Measurements from ENCODE around the gene DPP6.

The DPP6 gene

GRCh38 chr7:154902600-154903082 lies 850.4 kb downstream of the DPP6 start:
- DNase-seq: no peak

GRCh38 chr7:154903083-154903731 lies 851.0 kb downstream of the DPP6 start:
- DNase-seq: no peak

GRCh38 chr7:154905146-154905545 lies 852.9 kb downstream of the DPP6 start:
- no peak for DNase-seq

DNA sequence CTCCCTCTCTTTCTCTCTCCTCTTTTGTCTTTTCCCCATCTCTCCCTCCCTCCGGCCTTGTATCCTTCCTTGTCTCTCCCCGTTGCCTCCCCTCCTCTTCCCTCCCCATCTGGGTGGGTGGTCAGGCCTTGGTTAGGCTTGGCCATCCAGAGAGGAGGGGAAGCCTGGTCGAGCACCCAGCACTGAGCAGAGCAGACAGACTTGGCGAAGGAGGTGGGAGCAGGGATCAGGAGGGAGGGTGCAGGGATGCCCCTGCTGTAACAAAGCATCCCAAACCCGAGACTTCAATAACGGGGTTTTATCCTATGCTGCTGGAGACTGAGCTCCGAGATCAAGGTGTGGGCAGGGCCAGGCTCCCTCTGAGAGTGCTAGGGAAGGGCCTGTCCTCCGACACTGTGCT lies 853.4 kb downstream of the DPP6 start:
- no peak for DNase-seq

- no peak for DNase-seq
These were observed 854.0 kb downstream of the DPP6 start for GRCh38 chr7:154906201-154906600.

DNA sequence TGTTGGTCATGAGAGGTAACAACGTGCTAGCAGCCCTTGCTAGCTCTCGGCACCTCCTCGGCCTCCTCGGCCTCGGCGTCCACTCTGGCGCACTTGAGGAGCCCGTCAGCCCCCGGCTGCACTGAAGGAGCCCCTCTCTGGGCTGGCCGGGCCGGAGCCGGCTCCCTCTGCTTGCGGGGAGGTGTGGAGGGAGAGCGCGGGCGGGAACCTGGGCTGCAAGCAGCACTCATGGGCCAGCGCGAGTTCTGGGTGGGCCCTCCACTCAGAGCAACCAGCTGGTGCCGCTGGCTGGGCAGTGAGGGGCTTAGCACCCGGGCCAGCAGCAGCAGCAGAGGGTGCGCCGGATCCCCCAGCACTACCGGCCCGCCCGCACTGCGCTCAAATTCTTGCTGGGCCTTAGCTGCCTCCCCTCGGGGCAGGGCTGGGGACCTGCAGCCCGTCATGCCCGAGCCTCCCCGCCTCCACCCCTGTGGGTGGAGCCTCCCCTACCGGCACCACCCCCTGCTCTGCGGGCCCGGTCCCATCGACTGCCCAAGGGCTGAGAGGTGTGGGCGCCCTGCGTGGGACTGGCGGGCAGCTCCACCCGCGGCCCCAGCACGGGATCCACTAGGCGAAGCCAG lies 854.6 kb downstream of the DPP6 start:
- DNase-seq: no peak

GRCh38 chr7:154907651-154908620 lies 855.7 kb downstream of the DPP6 start:
- DNase-seq: no peak

- no peak for DNase-seq
These were observed 857.3 kb downstream of the DPP6 start for GRCh38 chr7:154909241-154910105.

GRCh38 chr7:154910125-154910524 lies 857.9 kb downstream of the DPP6 start:
- DNase-seq: no peak

GRCh38 chr7:154910977-154911376 lies 858.8 kb downstream of the DPP6 start:
- no peak for DNase-seq

DNA sequence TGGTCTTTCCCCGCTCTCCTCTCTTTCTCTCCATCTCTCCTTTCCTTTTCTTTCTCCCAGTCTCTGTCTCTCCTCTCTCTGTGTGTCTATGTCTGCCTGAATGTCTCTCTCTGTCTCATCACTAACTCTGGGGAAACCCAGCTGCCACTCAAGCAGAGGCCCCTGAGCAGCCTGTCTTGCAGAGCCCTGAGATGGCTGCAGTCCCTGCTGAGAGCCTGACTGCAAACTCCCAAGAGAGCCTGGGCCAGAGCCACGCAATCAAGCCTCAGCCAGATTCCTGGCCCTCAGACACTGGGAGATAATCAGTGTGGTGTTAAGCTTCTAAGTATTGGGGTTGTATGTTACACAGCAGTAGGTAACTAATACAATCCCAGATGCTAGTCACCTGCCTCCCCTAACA lies 859.2 kb downstream of the DPP6 start:
- no peak for DNase-seq

DNA sequence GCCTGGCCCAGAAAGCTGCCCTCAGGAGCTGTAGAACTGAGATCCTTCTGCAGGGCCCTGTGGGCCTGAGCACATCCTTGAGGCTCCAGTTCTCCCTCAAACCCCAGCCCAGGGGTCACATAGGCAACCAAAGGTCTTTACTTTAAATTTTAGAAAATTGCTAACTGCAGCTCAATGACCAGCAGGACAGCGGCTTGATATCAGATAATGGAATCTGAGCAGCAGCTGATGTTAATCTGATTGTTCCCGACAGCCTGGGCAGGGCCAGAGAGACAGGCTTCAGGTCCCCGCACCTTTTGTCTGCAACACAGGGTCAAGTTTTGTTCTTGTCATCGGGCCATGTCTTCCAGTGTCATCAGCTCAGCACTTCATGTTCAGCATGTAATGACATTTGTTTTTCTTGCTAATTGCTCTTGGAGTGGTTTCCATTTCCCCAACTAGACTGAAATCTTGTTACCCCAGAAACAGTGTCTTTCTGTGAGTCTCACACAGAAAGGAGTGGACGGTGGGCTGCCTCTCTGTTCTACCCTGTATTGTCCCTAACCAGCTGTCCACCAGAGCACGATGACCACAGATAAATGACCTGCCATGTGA lies 859.8 kb downstream of the DPP6 start:
- no peak for DNase-seq

GRCh38 chr7:154912871-154913637 lies 860.9 kb downstream of the DPP6 start:
- no peak for DNase-seq

DNA sequence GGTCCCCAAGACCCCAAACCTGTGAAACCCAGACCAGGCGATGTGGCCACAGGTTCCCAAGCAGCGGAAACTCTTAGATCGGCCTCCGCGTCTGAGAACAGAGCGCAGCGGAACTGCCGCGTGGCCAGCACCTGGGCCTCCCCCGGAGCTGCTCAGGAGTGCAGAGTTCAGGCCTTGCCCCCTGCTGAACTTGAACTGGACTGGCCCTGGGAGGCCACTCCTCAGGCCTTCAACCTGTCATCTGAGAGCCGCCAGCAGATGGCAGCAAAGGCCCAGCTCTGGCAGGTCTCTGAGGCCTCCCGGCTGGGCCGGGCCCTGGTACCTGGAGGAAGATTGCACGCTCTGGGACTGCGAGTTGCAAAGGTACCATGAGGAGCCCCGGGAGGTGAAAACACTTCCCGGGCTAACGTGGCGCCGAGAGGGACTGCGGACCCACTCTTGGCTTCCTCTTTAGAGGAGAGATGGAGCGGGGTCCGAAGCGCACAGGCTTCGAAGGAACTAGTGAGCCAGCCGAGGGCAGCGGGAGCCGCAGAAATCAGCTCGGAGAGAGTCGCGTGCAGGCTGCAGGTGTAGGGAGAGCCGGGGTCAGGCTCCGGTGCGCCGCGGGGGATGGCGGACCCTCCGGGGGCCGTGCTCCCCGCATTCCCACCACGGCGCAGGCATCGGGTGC lies 861.6 kb downstream of the DPP6 start:
- DNase-seq: peak; percentile 52

DNA sequence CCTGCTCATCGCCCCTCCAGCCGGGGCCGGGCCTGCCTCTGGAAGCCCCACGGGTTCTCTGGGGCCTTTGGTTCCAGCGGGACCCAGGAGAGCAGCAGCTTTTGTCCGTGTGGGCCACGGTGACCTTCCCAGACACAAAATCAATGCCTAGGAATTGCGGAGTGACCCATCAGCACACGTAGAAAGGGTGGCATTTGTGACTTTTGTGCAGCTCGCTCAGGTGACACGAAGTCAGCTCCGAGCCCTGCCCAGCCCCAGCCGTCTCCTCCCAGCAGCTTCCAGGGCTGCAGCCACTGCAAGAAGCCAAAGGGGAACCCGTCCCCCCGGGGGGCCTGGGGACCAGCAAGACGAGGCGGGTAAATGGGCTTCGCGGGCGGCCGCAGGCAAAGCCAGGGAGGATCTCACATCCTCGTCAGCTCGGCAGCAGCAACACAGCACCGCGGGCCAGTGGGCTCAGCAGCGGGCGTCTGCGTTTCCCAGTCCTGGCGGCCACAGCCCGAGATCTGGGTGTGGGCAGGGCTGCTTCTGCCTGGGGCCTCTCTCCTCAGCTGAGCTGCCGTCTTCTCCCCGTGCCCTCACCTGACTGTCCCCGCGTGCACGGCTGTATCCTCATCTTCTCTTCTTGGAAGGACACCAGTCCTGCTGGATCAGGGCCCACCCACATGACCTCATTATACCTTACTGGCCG lies 862.3 kb downstream of the DPP6 start:
- no peak for DNase-seq

DNA sequence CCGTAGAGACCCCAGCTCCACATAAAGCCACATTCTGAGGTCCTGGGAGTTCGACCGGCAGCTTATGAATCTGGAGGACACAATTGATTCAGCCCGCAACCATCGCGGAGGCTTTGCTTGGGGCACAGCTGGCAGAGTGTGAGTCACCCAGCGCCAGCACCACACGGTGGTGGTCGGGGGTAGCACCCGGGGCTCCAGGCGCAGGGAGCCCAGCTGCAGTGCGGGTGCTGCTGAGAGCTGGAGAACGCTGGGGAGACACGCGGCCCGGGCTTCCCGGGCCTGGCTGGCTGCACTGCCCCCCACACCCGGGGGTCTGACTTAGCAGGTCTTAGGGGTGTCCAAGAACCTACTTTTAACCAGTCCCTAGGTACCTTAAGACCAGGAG lies 862.8 kb downstream of the DPP6 start:
- DNase-seq: no peak

- DNase-seq: no peak
These were observed 863.4 kb downstream of the DPP6 start for GRCh38 chr7:154915600-154915999.

DNA sequence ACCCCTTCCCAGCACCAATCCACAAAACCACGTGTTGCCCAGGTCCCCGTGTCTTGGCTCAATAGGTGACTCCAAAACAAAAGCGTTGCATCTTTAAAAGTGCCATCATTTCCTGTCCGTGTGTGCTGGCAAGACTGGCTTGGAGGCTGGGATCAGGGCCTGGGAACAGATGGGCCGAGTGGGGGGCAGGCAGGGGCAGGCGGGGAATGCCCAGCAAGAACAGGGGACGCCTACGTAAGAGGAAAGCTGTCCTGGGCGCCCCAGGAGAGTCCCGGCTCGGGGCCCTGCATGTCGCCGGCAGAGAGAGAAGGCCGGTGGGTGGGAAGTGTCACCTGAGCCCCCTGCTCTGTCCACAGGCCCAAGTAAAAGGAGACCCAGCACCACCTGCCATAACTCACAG lies 864.2 kb downstream of the DPP6 start:
- DNase-seq: no peak

- no peak for DNase-seq
These were observed 864.9 kb downstream of the DPP6 start for GRCh38 chr7:154916856-154917807.

All from GOT3 (cell line).